SU-DHL-6 (cell line): Measurements from ENCODE around the gene MED31.
"Not testable (repeated sequence)": the region's sequence is repeated elsewhere in the genome, so short reads cannot be mapped to it uniquely, and the experiment has no call there.

ENCODE experiments used
- H2AFZ ChIP-seq: fragments of 200-600 bp; sonication (generic); 2 replicates; pipeline ENCODE4 v1.6.1; 2014; ENCODE audit warnings: low read depth, mild to moderate bottlenecking, moderate library complexity, mixed read lengths, antibody characterized with exemption, low read length; ENCODE audit not compliant: severe bottlenecking
- H3F3A ChIP-seq: fragments of 200-600 bp; shearing (Covaris generic); 2 replicates; pipeline ENCODE4 v1.6.0; 2016; ENCODE audit warnings: antibody characterized with exemption, mild to moderate bottlenecking; ENCODE audit not compliant: insufficient read depth
- H3K27ac ChIP-seq: fragments of 200-600 bp; sonication (generic); 2 replicates; pipeline ENCODE4 v1.5.1; 2016; ENCODE audit warnings: low read depth, mild to moderate bottlenecking, low read length, moderate library complexity, mixed read lengths
- H3K27me3 ChIP-seq: fragments of 200-600 bp; sonication (generic), shearing (Covaris generic); 2 replicates; pipeline ENCODE4 v1.6.0; 2014; ENCODE audit warnings: mild to moderate bottlenecking, low read length
- H3K36me3 ChIP-seq: fragments of 200-600 bp; sonication (generic); 2 replicates; pipeline ENCODE4 v1.6.1; 2014; ENCODE audit warnings: mild to moderate bottlenecking, low read length, mixed read lengths
- H3K4me2 ChIP-seq: fragments of 300-600, 200-600 bp; shearing (Covaris generic), sonication (generic); 2 replicates; pipeline ENCODE4 v1.6.0; 2014; ENCODE audit warnings: low read length, low read depth, mild to moderate bottlenecking; ENCODE audit not compliant: poor library complexity, severe bottlenecking
- H3K4me3 ChIP-seq: fragments of 200-600 bp; sonication (generic); 2 replicates; pipeline ENCODE4 v1.5.1; 2014; ENCODE audit warnings: antibody characterized with exemption, low read length, mild to moderate bottlenecking, mixed read lengths; ENCODE audit not compliant: insufficient read depth, poor library complexity, severe bottlenecking
- H3K79me2 ChIP-seq: fragments of 200-600 bp; sonication (generic); 2 replicates; pipeline ENCODE4 v1.6.1; 2014; ENCODE audit warnings: mild to moderate bottlenecking, low read length, moderate library complexity; ENCODE audit not compliant: insufficient read depth
- H3K9ac ChIP-seq: fragments of 200-600 bp; sonication (generic); 2 replicates; pipeline ENCODE4 v1.7.0; 2014; ENCODE audit warnings: mild to moderate bottlenecking, low read length
- H3K9me2 ChIP-seq: fragments of 200-600 bp; sonication (generic); replicated peaks from 2 replicates; pipeline ENCODE4 v1.6.1; 2014; ENCODE audit warnings: low read length; ENCODE audit not compliant: insufficient read depth
- H3K9me3 ChIP-seq: fragments of 200-600 bp; sonication (generic); 2 replicates; pipeline ENCODE4 v1.6.1; 2014; ENCODE audit warnings: low read length, mixed read lengths; ENCODE audit not compliant: insufficient read depth
- H4K20me1 ChIP-seq: fragments of 200-600 bp; sonication (generic); 2 replicates; pipeline ENCODE4 v1.6.1; 2014; ENCODE audit warnings: low read depth, mild to moderate bottlenecking, antibody characterized with exemption, low read length, moderate library complexity, mixed read lengths
- EZH2phosphoT487 ChIP-seq: fragments of 200-600 bp; sonication (generic), shearing (Covaris generic); conservative IDR thresholded peaks from 2 replicates; pipeline ENCODE4 v1.6.1; 2018; ENCODE audit warnings: mild to moderate bottlenecking, antibody characterized with exemption, low read length, moderate library complexity, mixed read lengths
- TF ChIP-seq, protein P1 (sequence below): fragments of 200-600 bp; sonication (generic); IDR thresholded peaks from one replicate; pipeline ENCODE4 v1.5.1; 2017; ENCODE audit warnings: antibody characterized with exemption, mild to moderate bottlenecking, low read length, moderate library complexity; ENCODE audit not compliant: insufficient read depth, poor library complexity, severe bottlenecking

Gene MED31

DNA sequence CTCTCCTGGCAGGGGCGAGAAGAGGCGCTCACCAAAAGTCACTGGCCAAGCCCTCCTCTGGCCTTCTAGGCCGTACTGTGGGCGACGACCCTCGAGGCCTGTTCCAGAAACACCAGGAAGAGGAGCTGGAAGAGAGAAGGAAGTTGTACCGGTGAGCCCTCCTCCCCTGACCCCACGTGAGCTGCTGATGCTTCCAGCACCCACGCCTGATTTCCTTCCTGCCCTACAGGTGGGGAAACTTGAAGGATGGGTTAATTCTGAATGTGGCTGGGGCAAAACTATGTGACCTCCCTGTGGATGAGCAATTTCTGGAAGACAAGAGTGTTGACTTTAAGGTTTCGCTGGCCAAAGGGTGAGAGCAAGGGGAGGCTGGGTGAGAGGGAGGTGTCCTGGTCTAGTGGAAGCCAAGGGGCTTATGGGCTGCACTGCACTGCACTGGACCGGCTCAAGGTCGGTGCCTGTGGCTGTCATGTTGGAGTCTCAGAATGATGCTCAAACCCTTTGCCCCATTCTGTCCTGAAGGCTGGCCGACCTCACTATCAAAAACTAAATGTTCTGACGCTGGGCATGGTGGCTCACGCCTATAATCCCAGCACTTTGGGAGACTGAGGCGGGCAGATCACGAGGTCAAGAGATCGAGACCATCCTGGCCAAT is 6.4 kb upstream of the MED31 start:
- no peaks in the 10 kb centered on the region for H3K36me3 ChIP-seq
- peak overlapping the region; percentile 62 for H3K4me2 ChIP-seq
- TF ChIP-seq, protein P1, sequence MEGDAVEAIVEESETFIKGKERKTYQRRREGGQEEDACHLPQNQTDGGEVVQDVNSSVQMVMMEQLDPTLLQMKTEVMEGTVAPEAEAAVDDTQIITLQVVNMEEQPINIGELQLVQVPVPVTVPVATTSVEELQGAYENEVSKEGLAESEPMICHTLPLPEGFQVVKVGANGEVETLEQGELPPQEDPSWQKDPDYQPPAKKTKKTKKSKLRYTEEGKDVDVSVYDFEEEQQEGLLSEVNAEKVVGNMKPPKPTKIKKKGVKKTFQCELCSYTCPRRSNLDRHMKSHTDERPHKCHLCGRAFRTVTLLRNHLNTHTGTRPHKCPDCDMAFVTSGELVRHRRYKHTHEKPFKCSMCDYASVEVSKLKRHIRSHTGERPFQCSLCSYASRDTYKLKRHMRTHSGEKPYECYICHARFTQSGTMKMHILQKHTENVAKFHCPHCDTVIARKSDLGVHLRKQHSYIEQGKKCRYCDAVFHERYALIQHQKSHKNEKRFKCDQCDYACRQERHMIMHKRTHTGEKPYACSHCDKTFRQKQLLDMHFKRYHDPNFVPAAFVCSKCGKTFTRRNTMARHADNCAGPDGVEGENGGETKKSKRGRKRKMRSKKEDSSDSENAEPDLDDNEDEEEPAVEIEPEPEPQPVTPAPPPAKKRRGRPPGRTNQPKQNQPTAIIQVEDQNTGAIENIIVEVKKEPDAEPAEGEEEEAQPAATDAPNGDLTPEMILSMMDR, result no peak
- TF ChIP-seq EZH2phosphoT487, result no peak
- no peaks in the 10 kb centered on the region for H3K79me2 ChIP-seq
- peaks cover 6% of the 10 kb centered on the region; the same call in 1 of the 2 replicates for H3F3A ChIP-seq
- H3K9ac ChIP-seq, result peak overlapping the region; percentile 60
- H3K27ac ChIP-seq, result no peak overlapping the region
- H4K20me1 ChIP-seq, result no peaks in the 10 kb centered on the region
- H3K9me3 ChIP-seq, result no peaks in the 10 kb centered on the region
- H2AFZ ChIP-seq, result peak overlapping the region; percentile 73
- no peaks in the 10 kb centered on the region for H3K9me2 ChIP-seq
- H3K27me3 ChIP-seq, result no peaks in the 10 kb centered on the region
- H3K4me3 ChIP-seq, result peak overlapping the region; percentile 52

DNA sequence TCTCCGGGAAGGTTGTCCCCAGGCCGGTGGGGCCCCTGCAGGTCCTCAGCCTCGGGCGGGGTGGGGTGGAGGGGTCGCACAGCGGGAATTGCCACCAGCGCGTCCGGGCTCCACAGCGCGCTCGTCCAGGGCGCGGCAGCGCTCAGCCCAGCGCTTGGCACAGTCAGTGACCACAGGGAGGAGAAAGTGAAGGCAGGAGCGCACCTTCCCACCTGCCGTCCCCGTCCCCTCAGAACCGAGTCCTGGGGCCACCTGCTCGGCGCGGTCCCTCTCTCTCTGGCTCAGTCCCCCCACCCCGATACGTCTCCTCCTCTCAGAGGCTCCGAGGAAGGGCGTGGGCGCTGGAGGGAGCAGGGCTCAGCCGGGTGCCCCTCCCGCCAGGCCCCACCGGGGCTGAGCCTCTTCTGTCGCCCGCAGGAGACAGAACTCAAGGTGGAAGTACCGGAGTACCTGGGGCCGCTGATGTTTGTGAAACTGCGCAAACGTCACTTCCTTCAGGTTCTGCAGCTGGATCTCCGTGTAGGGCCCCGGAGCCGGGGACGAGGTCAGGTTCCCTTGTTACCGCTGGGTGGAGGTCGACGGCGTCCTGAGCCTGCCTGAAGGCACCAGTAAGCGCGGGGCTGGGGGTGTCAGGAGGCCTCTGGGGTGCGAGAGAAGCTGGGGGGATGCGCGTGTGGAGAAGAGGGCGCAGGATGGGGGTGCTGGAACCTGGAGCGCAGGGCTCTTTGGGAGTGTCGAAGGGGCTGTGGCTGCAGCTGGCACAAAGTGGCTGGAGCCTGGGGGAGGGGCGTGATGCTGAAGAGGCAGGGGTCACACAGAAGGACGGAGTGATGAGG is 5.6 kb upstream of the MED31 start:
- H3K79me2 ChIP-seq, H3K36me3 ChIP-seq, H3K9me2 ChIP-seq, H4K20me1 ChIP-seq, H3F3A ChIP-seq, H3K27ac ChIP-seq, H3K27me3 ChIP-seq, H3K9me3 ChIP-seq: not testable (repeated sequence)
- Histone ChIP-seq H3K4me3 (peak overlapping the region; percentile 52), H3K9ac (peak overlapping the region; percentile 60), H2AFZ (peak overlapping the region; percentile 73), H3K4me2 (peak overlapping the region; percentile 62)

DNA sequence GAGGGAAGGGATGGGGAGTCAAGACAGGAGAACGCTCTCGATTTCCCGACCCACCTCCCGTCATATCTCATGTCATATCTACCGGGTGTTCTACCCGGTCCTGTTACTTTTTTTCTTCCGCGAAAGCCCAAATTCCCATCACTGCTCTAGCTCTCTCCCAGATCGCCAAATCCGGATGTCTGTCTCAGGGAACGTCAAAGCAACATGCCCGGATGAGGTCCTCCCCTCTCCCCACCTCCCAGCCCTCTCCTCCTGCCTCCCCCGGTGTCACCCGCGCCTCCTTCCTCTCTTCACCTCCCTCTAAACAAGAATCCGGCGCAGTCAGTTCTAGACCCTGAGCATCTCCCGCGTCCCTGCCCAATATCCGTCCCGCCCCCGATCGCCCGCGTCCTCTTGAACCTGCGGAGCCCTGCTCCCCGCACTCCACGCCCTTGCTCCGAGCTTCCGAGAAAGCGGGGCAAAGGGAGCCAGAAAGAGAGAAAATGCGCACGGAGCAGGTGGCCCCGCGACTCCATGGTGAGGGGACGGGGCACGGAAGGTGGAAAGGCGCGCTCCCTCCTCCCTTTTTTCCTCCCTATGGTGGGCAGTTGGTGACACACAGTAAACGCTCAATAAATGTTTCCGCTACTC is 4.4 kb upstream of the MED31 start:
- H3K4me3 ChIP-seq, H3K9me2 ChIP-seq, H4K20me1 ChIP-seq, H3K4me2 ChIP-seq, H3K36me3 ChIP-seq, H2AFZ ChIP-seq, H3K9me3 ChIP-seq, H3K27ac ChIP-seq, H3K27me3 ChIP-seq, H3K79me2 ChIP-seq, H3K9ac ChIP-seq: not testable (repeated sequence)
- H3F3A ChIP-seq, result peaks cover 14% of the 10 kb centered on the region

DNA sequence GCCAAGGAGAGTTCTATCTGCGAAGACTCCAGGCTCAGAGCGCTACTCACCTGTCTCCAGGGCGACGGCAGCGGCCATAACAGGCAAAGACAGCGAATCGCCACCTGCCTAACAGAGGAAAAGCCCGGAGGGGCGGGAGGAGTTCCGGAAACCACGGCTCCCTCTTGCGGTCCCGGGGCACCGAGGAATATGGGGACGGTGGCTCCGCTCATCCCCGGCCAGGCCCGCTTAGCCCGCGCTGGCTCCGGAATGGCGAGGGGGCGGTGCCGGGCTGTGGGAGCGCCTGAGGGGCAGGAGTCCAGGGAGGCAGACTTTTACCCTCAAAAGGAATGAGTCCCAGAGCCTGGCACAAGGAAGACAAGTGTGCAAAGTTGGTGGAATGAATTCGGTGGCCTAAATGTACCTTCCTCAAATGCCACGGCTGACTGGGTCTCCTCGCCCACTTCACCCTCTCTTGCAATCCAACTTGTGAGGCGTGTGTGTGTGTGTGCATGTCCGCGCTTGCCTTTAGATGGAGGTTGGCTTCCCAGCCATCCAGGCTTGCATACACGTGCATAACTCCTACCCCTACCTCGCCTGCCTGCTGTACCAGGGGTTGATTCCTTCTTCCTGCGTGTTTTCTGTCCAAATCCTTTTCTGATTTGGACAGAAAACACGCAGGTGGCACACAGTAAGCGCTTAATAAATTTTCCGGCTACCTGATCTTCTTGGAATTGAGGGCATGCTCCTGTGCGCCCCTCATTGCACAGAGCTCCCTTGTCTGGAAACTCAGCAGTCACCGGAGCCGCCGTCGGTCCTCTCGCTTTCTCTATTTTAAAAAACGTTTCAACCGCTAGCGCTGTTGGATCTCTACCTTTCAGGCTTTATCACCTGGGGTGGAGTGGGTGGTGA is 3.7 kb upstream of the MED31 start:
- H4K20me1 ChIP-seq, result no peaks in the 10 kb centered on the region
- no peak overlapping the region for H2AFZ ChIP-seq
- H3K4me2 ChIP-seq, result no peak overlapping the region
- no peak overlapping the region for H3K27ac ChIP-seq
- H3K9ac ChIP-seq, result no peak overlapping the region
- peaks cover 5% of the 10 kb centered on the region for H3K79me2 ChIP-seq
- no peak overlapping the region for H3K4me3 ChIP-seq
- no peaks in the 10 kb centered on the region for H3K36me3 ChIP-seq
- peaks cover 19% of the 10 kb centered on the region for H3F3A ChIP-seq
- no peaks in the 10 kb centered on the region for H3K27me3 ChIP-seq
- no peaks in the 10 kb centered on the region for H3K9me3 ChIP-seq
- no peaks in the 10 kb centered on the region for H3K9me2 ChIP-seq
- TF ChIP-seq, protein P1, result no peak
- no peak for TF ChIP-seq EZH2phosphoT487
